GM19395 (cell line): Measurements from ENCODE around the gene PAEP.
"Not testable (repeated sequence)": the region's sequence is repeated elsewhere in the genome, so short reads cannot be mapped to it uniquely, and the experiment has no call there.

Experiments used
- ATAC-seq: cut with Tn5 transposase; IDR thresholded peaks from one replicate; pipeline ENCODE4 v1.9.1; 2021; ENCODE audit warnings: mild to moderate bottlenecking, moderate library complexity; ENCODE audit not compliant: unreplicated experiment

Gene PAEP

GRCh38 chr9:135549478-135550343 lies 11.8 kb upstream of the PAEP start:
- ATAC-seq: not testable (repeated sequence)

DNA sequence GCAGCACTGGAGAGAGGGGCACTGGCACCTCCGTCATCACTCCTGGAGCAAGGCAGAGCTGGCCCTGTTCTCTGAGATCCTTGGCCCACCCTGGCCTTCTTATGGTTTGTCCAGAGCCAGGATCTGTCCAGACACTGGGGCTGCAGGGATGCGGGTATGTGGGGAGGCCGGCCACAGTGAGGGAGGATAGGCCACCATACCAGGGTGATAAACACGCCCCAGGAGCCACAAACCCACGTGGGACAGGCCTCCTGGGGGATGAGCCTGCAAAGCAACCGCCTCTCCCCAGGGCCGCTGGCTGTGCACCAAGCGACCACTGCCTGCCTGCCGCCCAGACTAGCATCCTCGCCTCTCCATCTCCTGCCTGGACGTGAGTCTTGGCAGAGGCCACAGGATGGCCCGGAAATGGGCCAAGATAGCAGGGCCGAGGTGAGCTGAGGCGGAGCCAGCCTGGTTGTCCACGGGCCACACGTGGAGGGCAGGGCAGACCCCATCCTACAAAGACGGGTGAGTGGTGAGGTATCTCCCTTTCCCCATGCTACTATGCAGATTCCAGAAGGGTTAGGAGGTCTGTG lies 11.1 kb upstream of the PAEP start:
- ATAC-seq: no peak

- ATAC-seq: no peak
Observed at GRCh38 chr9:135551031-135551430, 10.5 kb upstream of the PAEP start.

DNA sequence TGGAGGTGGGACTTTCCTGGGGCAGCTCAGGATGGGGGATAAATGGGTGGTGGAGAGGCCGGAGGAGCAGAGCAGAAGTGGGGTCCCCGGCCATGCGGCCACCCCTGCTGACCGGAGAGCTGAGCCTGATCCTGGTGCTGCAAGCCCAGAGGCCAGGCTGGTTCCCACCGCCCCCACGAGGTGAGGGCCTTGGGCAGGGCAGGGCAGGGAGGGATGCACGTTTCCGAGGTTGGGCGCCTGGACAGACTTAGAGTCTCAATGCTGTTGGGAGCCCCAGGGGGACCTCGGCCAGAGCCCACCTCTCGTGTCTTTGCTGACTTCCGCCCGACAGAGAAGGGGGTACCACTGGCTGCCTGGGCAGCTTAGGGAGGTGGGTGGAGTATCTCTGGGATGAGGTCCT lies 10.1 kb upstream of the PAEP start:
- no peak for ATAC-seq

DNA sequence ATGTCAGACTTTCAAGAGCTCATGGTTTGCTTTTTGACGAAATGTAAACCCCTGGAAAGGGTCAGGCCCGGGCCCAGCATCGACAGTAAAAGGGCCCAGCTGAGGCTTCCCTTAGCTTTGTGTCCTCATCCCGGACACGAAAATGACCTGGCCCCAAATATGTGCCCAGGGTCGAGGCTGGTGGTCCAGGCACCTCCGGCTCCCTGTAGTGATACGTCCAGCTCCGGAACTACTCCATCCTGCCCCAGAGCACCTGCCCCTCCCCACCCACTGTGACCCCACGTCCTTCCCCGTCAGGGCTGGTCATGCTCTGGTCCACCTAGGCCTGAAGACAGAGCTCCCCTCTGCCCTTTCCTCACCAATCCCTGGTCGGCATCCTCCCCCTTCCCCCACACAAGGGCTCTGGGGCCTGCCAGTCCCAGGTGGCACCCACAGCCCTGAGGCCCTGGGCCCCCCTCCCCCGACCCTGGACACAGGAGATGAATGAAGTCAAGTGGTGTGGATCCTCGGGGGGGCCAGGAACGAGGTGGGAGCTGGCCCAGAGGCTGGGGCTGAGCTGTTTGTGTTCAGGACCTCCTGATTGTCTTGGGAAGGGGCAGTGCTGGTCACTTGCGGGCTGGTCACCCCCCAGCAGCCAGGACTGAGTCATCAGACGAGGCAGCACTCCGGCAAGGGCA lies 9.4 kb upstream of the PAEP start:
- no peak for ATAC-seq

DNA sequence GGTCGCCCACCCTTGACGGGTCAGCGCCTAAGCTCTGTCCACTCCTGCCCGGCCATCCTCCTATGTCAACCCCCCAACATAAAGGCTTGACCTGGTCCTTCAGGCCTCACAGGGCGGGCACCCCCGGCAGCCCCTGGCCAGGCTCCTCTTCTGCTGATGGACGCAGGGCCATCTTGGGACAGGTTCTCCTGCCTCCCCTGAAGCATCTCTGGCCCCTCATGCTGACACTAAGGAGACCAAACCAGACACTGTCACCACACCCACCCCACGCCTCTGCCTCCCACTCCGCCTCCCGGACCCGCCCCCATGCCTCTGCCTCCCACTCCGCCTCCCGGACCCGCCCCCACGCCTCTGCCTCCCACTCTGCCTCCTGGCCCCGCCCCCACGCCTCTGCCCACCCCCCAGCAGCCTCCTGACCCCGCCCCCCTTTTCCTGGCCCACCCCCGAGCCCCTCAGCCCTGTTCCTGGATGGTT lies 8.8 kb upstream of the PAEP start:
- ATAC-seq: no peak

GRCh38 chr9:135554718-135555117 lies 6.8 kb upstream of the PAEP start:
- no peak for ATAC-seq

GRCh38 chr9:135555203-135555602 lies 6.4 kb upstream of the PAEP start:
- ATAC-seq: no peak

DNA sequence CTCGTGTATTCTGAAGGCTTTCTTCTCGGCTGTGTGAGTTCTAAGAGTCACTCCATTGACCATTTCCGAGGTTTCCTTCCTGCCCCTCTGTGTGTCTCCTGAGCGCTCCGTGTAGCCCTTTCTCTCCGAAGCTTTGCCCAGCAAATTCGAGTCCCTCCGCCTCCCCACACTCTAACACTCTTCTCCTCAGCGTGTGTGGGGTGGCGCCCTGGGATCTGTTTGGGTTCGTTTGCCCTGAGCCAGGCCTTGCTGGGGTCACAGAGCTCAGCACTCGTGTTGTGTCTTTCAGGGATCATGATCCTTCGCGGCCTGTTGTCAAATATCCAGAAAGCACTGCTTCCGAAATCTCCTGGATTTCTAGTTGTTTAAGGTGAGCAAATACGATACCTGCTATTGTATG lies 5.6 kb upstream of the PAEP start:
- ATAC-seq: no peak

GRCh38 chr9:135559606-135560005 lies 1.9 kb upstream of the PAEP start:
- ATAC-seq: no peak

DNA sequence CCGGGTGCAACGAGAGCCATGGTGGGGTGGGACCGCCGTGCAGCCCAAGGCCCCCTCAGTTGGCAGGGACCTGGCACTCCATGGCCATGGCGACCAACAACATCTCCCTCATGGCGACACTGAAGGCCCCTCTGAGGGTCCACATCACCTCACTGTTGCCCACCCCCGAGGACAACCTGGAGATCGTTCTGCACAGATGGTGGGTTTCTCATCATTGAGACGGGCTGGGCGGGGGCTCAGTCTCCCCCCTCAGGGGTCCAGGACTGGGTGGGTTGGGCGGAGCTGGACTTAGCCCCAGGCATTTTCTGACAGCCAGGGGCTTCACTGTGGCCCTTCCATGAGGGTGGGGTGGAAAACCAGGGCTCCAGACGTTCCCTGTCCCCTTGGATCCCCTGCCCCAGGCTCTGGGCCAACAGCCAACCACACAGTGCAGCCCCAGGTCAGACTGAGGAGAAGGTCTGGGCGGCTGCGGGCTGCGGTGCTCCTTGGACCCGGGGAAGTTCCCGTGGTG lies 734 bp downstream of the PAEP start:
- ATAC-seq: no peak

DNA sequence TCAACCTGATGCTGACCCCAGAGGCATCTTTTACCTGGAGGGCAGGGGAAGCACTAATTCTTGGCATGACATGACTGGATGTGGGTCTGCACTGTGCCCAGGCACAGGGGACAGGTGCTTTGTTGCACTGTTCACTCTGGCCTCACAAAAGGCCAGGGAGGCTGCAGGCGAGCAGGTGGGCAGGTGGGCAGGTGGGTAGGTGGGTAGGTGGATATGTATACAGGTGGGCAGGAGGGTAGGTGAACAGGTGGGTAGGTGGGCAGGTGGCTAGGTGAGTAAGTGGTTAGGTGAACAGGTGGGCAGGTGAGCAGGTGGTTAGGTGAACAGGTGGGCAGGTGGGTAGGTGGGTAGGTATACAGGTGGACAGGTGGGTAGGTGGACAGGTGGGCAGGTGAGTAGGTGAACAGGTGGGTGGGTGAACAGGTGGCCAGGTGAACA lies 1.5 kb downstream of the PAEP start:
- no peak for ATAC-seq

DNA sequence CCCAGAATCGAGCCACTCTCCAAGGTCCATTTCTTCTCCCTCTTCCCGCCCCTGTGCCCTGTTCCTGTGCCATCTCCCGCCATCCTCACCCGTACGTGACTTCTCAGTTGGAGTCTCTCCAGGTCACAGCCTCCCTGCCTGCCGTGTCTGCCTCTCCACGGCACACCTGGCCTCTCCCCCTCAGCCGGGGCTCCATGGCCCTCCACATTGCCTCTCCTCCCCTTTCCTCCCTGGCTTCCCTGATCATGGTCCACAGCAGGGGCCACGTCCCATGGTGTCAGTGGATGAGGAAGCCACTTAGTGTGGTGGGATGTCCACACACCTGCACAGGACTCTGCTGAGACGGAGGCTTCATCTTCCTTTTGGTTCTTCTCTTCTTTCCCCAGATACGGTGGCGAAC lies 2.3 kb downstream of the PAEP start:
- ATAC-seq: no peak

DNA sequence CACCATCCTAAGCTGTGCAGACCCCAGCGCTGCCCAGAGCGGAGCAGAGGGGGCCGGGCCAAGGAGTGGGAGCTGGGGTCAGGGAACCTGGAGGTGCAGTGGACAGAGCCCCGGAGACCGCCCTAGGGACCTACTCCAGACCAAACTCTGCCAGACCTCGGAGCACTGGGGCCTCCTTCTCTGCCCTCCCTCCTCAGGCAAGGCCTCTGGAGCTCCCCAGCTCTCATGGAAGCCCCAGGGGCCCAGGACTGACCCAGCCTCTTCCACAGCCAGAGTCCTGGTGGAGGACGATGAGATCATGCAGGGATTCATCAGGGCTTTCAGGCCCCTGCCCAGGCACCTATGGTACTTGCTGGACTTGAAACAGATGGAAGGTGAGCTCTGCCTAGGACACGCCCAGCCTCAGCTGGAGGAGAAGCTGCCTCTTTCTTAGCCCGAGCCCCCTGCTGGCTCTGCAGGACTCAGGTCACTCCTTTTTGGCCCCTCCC lies 3.6 kb downstream of the PAEP start:
- no peak for ATAC-seq

DNA sequence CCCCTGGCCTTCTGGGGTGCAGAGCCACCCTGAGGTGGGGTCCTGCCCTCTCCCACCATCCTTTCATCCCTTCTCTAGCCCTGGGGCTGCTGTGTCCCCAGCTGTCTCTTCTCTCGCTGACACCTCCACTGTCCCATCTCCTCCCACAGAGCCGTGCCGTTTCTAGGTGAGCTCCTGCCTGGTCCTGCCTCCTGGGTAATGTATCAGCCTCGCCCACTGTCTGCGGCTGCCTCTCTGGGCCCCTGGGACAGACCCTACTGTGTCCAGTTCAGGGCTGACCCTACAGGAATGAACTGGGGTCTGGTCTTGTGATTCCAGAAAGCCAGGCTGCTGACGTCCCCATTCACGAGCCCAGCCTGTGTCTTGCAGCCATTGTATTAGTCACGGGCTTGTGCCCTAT lies 4.1 kb downstream of the PAEP start:
- no peak for ATAC-seq

DNA sequence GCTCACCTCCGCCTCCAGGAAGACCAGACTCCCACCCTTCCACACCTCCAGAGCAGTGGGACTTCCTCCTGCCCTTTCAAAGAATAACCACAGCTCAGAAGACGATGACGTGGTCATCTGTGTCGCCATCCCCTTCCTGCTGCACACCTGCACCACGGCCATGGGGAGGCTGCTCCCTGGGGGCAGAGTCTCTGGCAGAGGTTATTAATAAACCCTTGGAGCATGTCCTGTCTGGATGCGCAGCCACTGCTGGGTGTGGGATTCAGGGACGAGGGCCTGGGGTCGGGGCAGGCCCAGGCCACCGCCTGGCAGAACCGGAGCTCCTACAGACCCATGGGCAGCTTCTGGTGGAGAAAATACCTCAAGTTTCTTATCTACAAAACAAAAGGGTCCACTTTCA lies 5.0 kb downstream of the PAEP start:
- no peak for ATAC-seq

DNA sequence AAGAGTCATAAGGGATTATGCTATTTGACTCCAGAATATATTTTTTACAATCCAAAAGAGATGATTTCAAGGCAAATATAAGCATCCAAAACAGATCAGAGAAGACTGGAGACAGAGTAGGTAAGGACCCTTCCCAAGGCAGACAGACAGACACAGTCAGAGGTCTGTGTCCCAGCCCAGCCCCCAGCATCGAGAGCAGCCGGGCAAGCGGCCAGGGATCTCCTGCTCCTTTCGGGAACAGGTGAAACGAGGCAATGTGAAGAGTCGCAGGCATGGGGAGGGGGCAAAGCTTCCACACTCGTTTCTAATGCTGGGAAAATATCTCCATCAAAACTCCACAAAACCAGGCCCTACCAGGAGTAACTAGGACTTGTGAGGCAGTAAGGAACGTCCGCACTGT lies 5.8 kb downstream of the PAEP start:
- no peak for ATAC-seq

- no peak for ATAC-seq
Observed at GRCh38 chr9:135568026-135568425, 6.5 kb downstream of the PAEP start.

- no peak for ATAC-seq
Observed at GRCh38 chr9:135570456-135570855, 8.9 kb downstream of the PAEP start.

DNA sequence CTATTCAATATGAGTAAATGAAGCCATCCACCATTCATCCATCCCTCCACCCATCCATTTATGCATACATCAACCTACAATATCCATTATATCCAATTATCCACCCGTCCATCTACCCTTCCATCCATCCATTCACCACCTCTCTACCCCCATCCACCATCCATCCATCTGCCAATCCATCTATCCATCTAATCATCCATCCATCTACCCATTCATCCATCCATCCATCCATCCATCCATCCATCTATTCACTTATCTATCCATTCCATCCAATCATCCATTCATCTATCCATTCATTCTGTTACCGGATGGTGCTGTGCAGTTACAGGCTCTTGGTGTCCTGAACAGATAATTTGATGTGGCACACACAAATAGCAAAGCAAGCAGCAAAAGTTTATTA lies 10.7 kb downstream of the PAEP start:
- no peak for ATAC-seq

- ATAC-seq: no peak
Observed at GRCh38 chr9:135573124-135573523, 11.6 kb downstream of the PAEP start.

GRCh38 chr9:135574331-135574730 lies 12.8 kb downstream of the PAEP start:
- ATAC-seq: no peak
